ENCODE results near the gene SNAP29.
"Not testable (repeated sequence)": the region's sequence is repeated elsewhere in the genome, so short reads cannot be mapped to it uniquely, and the experiment has no call there.

SNAP29 gene

DNA sequence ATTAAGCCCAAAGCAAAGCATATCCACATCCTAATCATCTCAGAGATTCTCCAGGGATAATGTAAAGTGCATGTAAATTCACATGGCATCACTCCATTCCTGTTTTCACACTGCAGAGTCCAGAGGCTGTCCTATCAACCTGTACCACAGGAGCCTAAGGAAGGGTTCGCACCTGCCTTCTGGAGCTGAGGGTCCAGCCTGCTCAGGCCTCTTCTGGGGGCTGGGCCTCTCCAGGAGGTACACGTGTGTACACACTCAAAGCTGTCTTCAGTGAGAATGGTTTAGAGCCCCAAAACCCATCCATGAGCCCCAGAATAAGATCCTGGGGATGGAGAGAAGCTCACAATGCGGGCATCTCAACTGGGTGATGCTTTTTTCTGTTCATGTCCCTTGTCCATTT lies 24.1 kb upstream of the SNAP29 start:
- Histone ChIP-seq H3K4me3 (replicated peaks; ENCODE audit: insufficient read depth, low read length) (no peak overlapping the region), H3K27ac (replicated peaks) (no peak overlapping the region), H3K27me3 (ENCODE audit: insufficient read depth, poor library complexity, severe bottlenecking) (no peaks in the 10 kb centered on the region)
- DNase-seq (ENCODE audit: low read depth in 1 of 2, low spot score in 1 of 2), result no peak
- TF ChIP-seq, protein P1, sequence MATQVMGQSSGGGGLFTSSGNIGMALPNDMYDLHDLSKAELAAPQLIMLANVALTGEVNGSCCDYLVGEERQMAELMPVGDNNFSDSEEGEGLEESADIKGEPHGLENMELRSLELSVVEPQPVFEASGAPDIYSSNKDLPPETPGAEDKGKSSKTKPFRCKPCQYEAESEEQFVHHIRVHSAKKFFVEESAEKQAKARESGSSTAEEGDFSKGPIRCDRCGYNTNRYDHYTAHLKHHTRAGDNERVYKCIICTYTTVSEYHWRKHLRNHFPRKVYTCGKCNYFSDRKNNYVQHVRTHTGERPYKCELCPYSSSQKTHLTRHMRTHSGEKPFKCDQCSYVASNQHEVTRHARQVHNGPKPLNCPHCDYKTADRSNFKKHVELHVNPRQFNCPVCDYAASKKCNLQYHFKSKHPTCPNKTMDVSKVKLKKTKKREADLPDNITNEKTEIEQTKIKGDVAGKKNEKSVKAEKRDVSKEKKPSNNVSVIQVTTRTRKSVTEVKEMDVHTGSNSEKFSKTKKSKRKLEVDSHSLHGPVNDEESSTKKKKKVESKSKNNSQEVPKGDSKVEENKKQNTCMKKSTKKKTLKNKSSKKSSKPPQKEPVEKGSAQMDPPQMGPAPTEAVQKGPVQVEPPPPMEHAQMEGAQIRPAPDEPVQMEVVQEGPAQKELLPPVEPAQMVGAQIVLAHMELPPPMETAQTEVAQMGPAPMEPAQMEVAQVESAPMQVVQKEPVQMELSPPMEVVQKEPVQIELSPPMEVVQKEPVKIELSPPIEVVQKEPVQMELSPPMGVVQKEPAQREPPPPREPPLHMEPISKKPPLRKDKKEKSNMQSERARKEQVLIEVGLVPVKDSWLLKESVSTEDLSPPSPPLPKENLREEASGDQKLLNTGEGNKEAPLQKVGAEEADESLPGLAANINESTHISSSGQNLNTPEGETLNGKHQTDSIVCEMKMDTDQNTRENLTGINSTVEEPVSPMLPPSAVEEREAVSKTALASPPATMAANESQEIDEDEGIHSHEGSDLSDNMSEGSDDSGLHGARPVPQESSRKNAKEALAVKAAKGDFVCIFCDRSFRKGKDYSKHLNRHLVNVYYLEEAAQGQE (IDR thresholded peaks at IDR 0.05; ENCODE audit: insufficient replicate concordance, low read depth), result no peak
- no peak for TF ChIP-seq GABPA (IDR thresholded peaks at IDR 0.05; ENCODE audit: low read depth)
- no peak for TF ChIP-seq POLR2AphosphoS5 (IDR thresholded peaks at IDR 0.05; ENCODE audit: low read depth)

DNA sequence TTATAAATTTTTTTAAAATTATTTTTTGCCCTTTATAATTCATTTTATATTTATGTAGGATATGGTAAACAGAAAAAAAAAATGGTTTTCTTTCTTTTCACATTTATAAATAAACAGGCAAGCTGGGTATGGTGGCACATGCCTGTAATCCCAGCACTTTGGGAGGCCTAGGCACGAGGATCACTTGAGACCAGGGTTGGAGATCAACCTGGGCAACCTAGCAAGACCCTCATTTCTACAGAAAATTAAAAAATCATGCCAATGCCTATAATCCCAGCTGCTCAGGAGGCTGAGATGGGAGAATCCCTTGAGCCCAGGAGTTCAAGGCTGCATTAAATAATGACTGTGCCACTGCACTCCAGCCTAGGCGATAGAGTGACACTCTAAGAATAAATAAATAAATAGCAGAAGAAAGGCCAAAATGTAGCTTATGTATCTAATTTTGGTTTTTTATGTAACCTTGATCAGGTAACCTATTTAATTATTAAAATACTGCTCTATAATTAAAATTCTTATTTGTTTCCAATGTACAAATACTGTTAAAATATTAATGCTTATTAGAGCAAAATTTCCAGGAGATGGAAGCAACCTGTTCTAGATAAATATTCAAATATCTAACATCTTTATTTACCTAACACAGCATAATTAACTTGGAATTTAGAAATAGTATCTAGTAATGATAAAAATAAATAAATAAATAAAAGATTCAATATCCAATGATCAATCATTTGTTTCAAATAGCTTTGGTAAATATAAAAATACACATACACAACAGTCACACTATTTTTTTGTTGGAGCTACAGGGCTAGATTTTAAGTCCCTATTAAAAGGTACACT lies 21.6 kb upstream of the SNAP29 start:
- no peak for DNase-seq (ENCODE audit: low read depth in 1 of 2, low spot score in 1 of 2)
- Histone ChIP-seq H3K27ac (replicated peaks) (peak overlapping the region; percentile 89), H3K4me3 (replicated peaks; ENCODE audit: insufficient read depth, low read length) (no peak overlapping the region), H3K27me3 (ENCODE audit: insufficient read depth, poor library complexity, severe bottlenecking) (no peaks in the 10 kb centered on the region)
- TF ChIP-seq, protein P1 (IDR thresholded peaks at IDR 0.05; ENCODE audit: insufficient replicate concordance, low read depth), result no peak
- TF ChIP-seq GABPA (IDR thresholded peaks at IDR 0.05; ENCODE audit: low read depth), result no peak
- TF ChIP-seq, protein P2, sequence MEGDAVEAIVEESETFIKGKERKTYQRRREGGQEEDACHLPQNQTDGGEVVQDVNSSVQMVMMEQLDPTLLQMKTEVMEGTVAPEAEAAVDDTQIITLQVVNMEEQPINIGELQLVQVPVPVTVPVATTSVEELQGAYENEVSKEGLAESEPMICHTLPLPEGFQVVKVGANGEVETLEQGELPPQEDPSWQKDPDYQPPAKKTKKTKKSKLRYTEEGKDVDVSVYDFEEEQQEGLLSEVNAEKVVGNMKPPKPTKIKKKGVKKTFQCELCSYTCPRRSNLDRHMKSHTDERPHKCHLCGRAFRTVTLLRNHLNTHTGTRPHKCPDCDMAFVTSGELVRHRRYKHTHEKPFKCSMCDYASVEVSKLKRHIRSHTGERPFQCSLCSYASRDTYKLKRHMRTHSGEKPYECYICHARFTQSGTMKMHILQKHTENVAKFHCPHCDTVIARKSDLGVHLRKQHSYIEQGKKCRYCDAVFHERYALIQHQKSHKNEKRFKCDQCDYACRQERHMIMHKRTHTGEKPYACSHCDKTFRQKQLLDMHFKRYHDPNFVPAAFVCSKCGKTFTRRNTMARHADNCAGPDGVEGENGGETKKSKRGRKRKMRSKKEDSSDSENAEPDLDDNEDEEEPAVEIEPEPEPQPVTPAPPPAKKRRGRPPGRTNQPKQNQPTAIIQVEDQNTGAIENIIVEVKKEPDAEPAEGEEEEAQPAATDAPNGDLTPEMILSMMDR (IDR thresholded peaks at IDR 0.05; ENCODE audit: insufficient read depth, low read length), result no peak
- no peak for TF ChIP-seq SPI1 (IDR thresholded peaks at IDR 0.05; ENCODE audit: borderline replicate concordance, low read depth)
- no peak for TF ChIP-seq POLR2AphosphoS5 (IDR thresholded peaks at IDR 0.05; ENCODE audit: low read depth)

DNA sequence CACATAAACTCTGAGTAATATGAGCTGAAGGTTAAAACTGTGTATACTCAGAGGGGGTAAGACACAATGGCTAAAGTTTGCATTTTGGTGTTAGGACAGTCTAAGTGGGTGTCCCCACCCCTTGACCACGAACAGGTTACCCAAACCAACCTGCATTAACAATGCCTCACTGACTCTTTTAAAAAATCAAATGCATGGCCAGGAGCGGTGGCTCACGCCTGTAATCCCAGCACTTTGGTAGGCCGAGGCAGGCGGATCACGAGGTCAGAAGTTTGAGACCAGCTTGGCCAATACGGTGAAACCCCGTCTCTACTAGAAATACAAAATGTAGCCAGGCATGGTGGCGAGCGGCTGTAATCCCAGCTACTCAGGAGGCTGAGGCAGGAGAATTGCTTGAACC lies 19.5 kb upstream of the SNAP29 start:
- not testable (repeated sequence) for H3K27ac ChIP-seq (replicated peaks); H3K27me3 ChIP-seq (ENCODE audit: insufficient read depth, poor library complexity, severe bottlenecking); H3K4me3 ChIP-seq (replicated peaks; ENCODE audit: insufficient read depth, low read length); DNase-seq (ENCODE audit: low read depth in 1 of 2, low spot score in 1 of 2)

DNA sequence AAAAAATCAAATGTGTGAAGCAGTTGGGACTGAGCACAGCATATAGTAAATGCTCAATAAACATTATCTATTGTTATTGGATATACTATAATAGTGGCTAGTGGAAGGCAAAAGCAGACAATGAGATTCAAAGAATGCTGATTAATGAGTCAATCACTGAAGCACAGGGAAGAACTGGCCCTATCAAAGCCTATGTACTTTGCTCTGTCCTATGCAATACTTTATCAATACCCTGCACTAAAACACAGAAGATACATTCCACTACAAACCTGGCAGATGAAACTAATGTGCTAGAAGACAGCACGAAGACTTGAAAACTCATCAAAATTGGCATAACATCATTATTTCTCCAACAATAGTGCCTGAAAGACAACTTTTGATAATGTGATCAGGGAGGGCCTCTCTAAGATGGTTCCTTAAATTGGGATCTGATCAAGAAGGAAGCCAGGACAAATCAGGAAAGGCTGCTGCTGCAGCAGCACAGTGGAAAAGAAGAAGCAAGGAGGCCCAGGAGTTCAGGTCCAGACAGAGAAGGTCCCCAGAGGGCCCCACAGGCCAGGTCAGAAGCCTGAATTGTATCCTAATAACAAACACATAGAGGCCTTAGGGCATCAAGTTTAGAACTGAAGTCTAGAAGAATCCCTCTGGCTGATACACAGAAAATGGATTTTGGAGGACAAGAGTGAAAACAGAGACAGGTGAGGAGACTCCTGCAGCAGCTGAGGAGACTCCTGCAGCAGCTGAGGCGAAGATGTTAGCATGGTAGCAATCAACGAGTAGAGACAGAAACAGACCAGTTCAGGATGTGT lies 18.8 kb upstream of the SNAP29 start:
- Histone ChIP-seq H3K4me3 (replicated peaks; ENCODE audit: insufficient read depth, low read length) (no peak overlapping the region), H3K27ac (replicated peaks) (no peak overlapping the region), H3K27me3 (ENCODE audit: insufficient read depth, poor library complexity, severe bottlenecking) (no peaks in the 10 kb centered on the region)
- no peak for DNase-seq (ENCODE audit: low read depth in 1 of 2, low spot score in 1 of 2)
- TF ChIP-seq POLR2AphosphoS5 (IDR thresholded peaks at IDR 0.05; ENCODE audit: low read depth) (no peak), SPI1 (IDR thresholded peaks at IDR 0.05; ENCODE audit: borderline replicate concordance, low read depth) (no peak), GABPA (IDR thresholded peaks at IDR 0.05; ENCODE audit: low read depth) (no peak)
- TF ChIP-seq, protein P2 (IDR thresholded peaks at IDR 0.05; ENCODE audit: insufficient read depth, low read length), result no peak

All from HL-60 (cell line).